GM18951 (cell line): ENCODE measurements around the gene E2F3.

Experiments
- POLR2A ChIP-seq: IDR thresholded peaks from 4 replicates; pipeline ENCODE4 v1.6.1; 2011; ENCODE audit warnings: mild to moderate bottlenecking; ENCODE audit not compliant: insufficient read length, insufficient read depth; ENCODE audit errors: extremely low read depth
- in situ Hi-C: fragments of 300-500 bp; cut with MboI; formaldehyde crosslinking; loops from one replicate; pipeline ENCODE4 v1.12.0; 2022; ENCODE audit warnings: low sequenced_read_pairs, mixed read lengths, inconsistent platforms; ENCODE audit not compliant: unreplicated experiment

Gene E2F3

GRCh38 chr6:20401205-20402091 is at the start of gene E2F3:
E2F3 (plus strand) TSS chr6:20401879; CDS start chr6:20402233, 354 bp downstream.
- TF ChIP-seq POLR2A: peak; percentile 89
- in situ Hi-C loops: no loop called here

- TF ChIP-seq POLR2A: no peak
- in situ Hi-C loops: no loop called here
Observed at GRCh38 chr6:20352346-20352745, 49.3 kb upstream of the E2F3 start.

GRCh38 chr6:20353134-20353533 is 48.5 kb upstream of the E2F3 start:
- in situ Hi-C loops: no loop called here
- TF ChIP-seq POLR2A: no peak

GRCh38 chr6:20354366-20354765 is 47.3 kb upstream of the E2F3 start:
- in situ Hi-C loops: no loop called here
- no peak for TF ChIP-seq POLR2A

GRCh38 chr6:20360471-20361119 is 41.1 kb upstream of the E2F3 start:
- in situ Hi-C loops: no loop called here
- TF ChIP-seq POLR2A: no peak

- TF ChIP-seq POLR2A: no peak
- in situ Hi-C loops: no loop called here
Observed at GRCh38 chr6:20362623-20363022, 39.1 kb upstream of the E2F3 start.

GRCh38 chr6:20364327-20364726 is 37.4 kb upstream of the E2F3 start:
- no peak for TF ChIP-seq POLR2A
- in situ Hi-C loops: no loop called here

GRCh38 chr6:20365456-20365855 is 36.2 kb upstream of the E2F3 start:
- TF ChIP-seq POLR2A: no peak
- in situ Hi-C loops: no loop called here

- in situ Hi-C loops: no loop called here
- no peak for TF ChIP-seq POLR2A
Observed at GRCh38 chr6:20366082-20366830, 35.4 kb upstream of the E2F3 start.

- in situ Hi-C loops: no loop called here
- no peak for TF ChIP-seq POLR2A
Observed at GRCh38 chr6:20367743-20368485, 33.8 kb upstream of the E2F3 start.

GRCh38 chr6:20370393-20370792 is 31.3 kb upstream of the E2F3 start:
- no peak for TF ChIP-seq POLR2A
- in situ Hi-C loops: no loop called here

- TF ChIP-seq POLR2A: no peak
- in situ Hi-C loops: no loop called here
Observed at GRCh38 chr6:20370801-20371200, 30.9 kb upstream of the E2F3 start.

- TF ChIP-seq POLR2A: no peak
- in situ Hi-C loops: no loop called here
Observed at GRCh38 chr6:20375436-20375835, 26.2 kb upstream of the E2F3 start.
